K562 (cell line): ENCODE results near the gene TRIM24. TPM values are rescaled to one million over a fixed set of nuclear protein-coding genes. Genes with fewer than 3 reads are reported as not detected.

Source experiments
- BRD9 ChIP-seq: fragments of 450-650 bp; IDR thresholded peaks from 2 replicates; pipeline ENCODE4 v1.6.1; 2018; ENCODE audit warnings: low read depth; ENCODE audit not compliant: partially characterized antibody
- CCAR2 ChIP-seq: fragments of 200-400 bp; formaldehyde crosslinking; IDR thresholded peaks from 2 replicates; pipeline ENCODE4 v1.6.1; 2017; ENCODE audit warnings: mild to moderate bottlenecking, low read depth, low read length
- ELF1 ChIP-seq: fragments of 200-800 bp; sonication (Bioruptor generic); IDR thresholded peaks from 2 replicates; pipeline ENCODE4 v1.6.1; 2016; ENCODE audit warnings: missing genetic modification characterization, missing compliant biosample characterization
- HNRNPLL ChIP-seq: fragments of 200-400 bp; formaldehyde crosslinking; IDR thresholded peaks from 2 replicates; pipeline ENCODE4 v1.6.1; 2017; ENCODE audit warnings: low read length, low read depth, mild to moderate bottlenecking; ENCODE audit not compliant: poor library complexity, severe bottlenecking
- ID3 ChIP-seq, 2 experiments: fragments of 250-450 bp in 1 of 2; fragments of 450-650 bp in 1 of 2; sonication (Bioruptor Pico) in 1 of 2; IDR thresholded peaks; 2 replicates each; pipeline versions ENCODE4 v1.6.1 to v1.8.0; 2016 to 2021; ENCODE audit warnings: mild to moderate bottlenecking in 2 of 2, moderate library complexity in 2 of 2, missing compliant biosample characterization in 1 of 2, missing genetic modification characterization in 1 of 2
- JUN ChIP-seq, 2 experiments: sonication (generic) in 1 of 2; formaldehyde crosslinking in 1 of 2; IDR thresholded peaks; 2 replicates each; pipeline versions ENCODE4 v1.6.1 to v1.8.0; 2012 to 2022; ENCODE audit warnings: borderline replicate concordance in 2 of 2, mild to moderate bottlenecking in 2 of 2, improper control_type of control experiment in 1 of 2, low read depth in 1 of 2, low read length in 1 of 2, missing genetic modification reagents in 1 of 2
- KLF6 ChIP-seq: fragments of 250-450 bp; sonication (Bioruptor Pico); IDR thresholded peaks from 2 replicates; pipeline ENCODE4 v1.4.0; 2020; ENCODE audit warnings: mild to moderate bottlenecking, moderate library complexity, borderline replicate concordance
- PPARD ChIP-seq: fragments of 250-450 bp; sonication (Bioruptor Pico); IDR thresholded peaks from 2 replicates; pipeline ENCODE4 v1.8.0; 2022; ENCODE audit warnings: inconsistent platforms, mild to moderate bottlenecking, moderate library complexity
- SETDB1 ChIP-seq: IDR thresholded peaks from one replicate; pipeline ENCODE4 v1.6.1; 2012; ENCODE audit warnings: low read length, control low read depth, inconsistent platforms
- SRF ChIP-seq, 2 experiments: fragments of 250-450, 450-650 bp in 1 of 2; sonication (Bioruptor Pico) in 1 of 2; sonication (generic) in 1 of 2; formaldehyde crosslinking; IDR thresholded peaks; 2 replicates each; pipeline versions ENCODE4 v1.5.0 to v1.5.1; 2020 to 2022; ENCODE audit warnings: mild to moderate bottlenecking in 1 of 2, missing genetic modification reagents in 1 of 2
- TEAD4 ChIP-seq, 2 experiments: sonication (generic) in 1 of 2; formaldehyde crosslinking in 1 of 2; IDR thresholded peaks; 2 replicates each; pipeline versions ENCODE4 v1.6.1 to v1.8.0; 2012 to 2022; ENCODE audit warnings: borderline replicate concordance in 1 of 2, inconsistent platforms in 1 of 2, low read length in 1 of 2, mild to moderate bottlenecking in 1 of 2, missing genetic modification reagents in 1 of 2
- THRA ChIP-seq: fragments of 450-650 bp; IDR thresholded peaks from 2 replicates; pipeline ENCODE4 v1.6.1; 2017; ENCODE audit warnings: mild to moderate bottlenecking, moderate library complexity
- ZNF324 ChIP-seq: fragments of 250-450 bp; sonication (Bioruptor Pico); IDR thresholded peaks from 2 replicates; pipeline ENCODE4 v1.4.0; 2020; ENCODE audit warnings: mild to moderate bottlenecking
- polyA plus RNA-seq, 8 experiments: library from polyadenylated mRNA; depleted of rRNA in 4 of 8; stranded (reverse) in 5 of 8; unstranded in 3 of 8; fragments of >200 nt; fragmentation: Nextera tagmentation in 2 of 8; fragmentation: Illumina TruSeq in 1 of 8; extraction: Ambion mirVana in 2 of 8; extraction: Trizol in 1 of 8; gene quantifications; 2 replicates each; pipeline versions ENCODE4 v1.2.1 to v1.2.3, GENCODE V29; 2011 to 2014; ENCODE audit warnings: inconsistent platforms in 1 of 8, missing spikeins in 1 of 8
- total RNA-seq, 7 experiments: library from RNA; depleted of rRNA in 6 of 7; stranded (reverse); fragments of >200 nt in 6 of 7; fragmentation: Illumina TruSeq in 2 of 7; extraction: Trizol in 2 of 7; gene quantifications; 2 replicates each; pipeline versions ENCODE4 v1.2.1 to v1.2.3, GENCODE V29; 2011 to 2021; ENCODE audit warnings: low replicate concordance in 1 of 7
- TF ChIP-seq, protein P1 (sequence below): sonication (generic); formaldehyde crosslinking; IDR thresholded peaks from 2 replicates; pipeline ENCODE4 v1.8.1; 2023; ENCODE audit warnings: missing genetic modification reagents, mild to moderate bottlenecking, borderline replicate concordance
- TF ChIP-seq, protein P2 (sequence below): fragments of 450-650 bp; IDR thresholded peaks from 2 replicates; pipeline ENCODE4 v1.6.1; 2018; ENCODE audit warnings: mild to moderate bottlenecking, low read depth; ENCODE audit not compliant: partially characterized antibody
- TF ChIP-seq, protein P3 (sequence below): IDR thresholded peaks from 3 replicates; pipeline ENCODE4 v1.6.1; 2011; ENCODE audit warnings: borderline replicate concordance, mild to moderate bottlenecking; ENCODE audit not compliant: insufficient read length, insufficient read depth

TRIM24 gene
- total and polyA plus RNA-seq, 9 of the 15 experiments (the other 6 are each of a cell fraction or from before 2014, with no cell fraction given): 13.4 to 74.0 (median 41.7) TPM

DNA sequence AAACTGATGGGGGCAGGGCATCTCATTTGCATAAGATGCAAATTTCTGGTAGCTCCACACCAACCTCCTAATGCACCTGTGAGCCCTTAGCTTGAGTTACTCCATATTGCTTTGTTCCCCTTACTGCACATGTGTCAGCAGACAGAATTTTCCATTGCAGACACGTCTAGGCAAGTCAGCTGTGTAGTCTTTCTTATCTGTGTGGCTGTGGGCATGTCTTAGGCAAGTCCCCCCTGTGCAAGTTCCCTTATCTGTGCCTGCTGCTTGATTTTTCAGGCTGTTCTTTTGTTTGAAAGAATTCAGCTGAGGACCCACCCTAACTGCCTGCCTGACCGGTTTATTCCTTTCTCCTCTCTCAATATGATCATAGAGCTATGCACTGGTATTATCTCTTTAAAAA, 28.5 kb upstream of the TRIM24 start (continued):
- TF ChIP-seq, protein P1, sequence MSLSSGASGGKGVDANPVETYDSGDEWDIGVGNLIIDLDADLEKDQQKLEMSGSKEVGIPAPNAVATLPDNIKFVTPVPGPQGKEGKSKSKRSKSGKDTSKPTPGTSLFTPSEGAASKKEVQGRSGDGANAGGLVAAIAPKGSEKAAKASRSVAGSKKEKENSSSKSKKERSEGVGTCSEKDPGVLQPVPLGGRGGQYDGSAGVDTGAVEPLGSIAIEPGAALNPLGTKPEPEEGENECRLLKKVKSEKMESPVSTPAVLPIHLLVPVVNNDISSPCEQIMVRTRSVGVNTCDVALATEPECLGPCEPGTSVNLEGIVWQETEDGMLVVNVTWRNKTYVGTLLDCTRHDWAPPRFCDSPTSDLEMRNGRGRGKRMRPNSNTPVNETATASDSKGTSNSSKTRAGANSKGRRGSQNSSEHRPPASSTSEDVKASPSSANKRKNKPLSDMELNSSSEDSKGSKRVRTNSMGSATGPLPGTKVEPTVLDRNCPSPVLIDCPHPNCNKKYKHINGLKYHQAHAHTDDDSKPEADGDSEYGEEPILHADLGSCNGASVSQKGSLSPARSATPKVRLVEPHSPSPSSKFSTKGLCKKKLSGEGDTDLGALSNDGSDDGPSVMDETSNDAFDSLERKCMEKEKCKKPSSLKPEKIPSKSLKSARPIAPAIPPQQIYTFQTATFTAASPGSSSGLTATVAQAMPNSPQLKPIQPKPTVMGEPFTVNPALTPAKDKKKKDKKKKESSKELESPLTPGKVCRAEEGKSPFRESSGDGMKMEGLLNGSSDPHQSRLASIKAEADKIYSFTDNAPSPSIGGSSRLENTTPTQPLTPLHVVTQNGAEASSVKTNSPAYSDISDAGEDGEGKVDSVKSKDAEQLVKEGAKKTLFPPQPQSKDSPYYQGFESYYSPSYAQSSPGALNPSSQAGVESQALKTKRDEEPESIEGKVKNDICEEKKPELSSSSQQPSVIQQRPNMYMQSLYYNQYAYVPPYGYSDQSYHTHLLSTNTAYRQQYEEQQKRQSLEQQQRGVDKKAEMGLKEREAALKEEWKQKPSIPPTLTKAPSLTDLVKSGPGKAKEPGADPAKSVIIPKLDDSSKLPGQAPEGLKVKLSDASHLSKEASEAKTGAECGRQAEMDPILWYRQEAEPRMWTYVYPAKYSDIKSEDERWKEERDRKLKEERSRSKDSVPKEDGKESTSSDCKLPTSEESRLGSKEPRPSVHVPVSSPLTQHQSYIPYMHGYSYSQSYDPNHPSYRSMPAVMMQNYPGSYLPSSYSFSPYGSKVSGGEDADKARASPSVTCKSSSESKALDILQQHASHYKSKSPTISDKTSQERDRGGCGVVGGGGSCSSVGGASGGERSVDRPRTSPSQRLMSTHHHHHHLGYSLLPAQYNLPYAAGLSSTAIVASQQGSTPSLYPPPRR (CRISPR knock-in tag): no peak
- TF ChIP-seq BRD9: no peak
- TF ChIP-seq CCAR2: no peak
- TF ChIP-seq ZNF324 (CRISPR knock-in tag): 0 out of 2 replicates have a peak, but pooled peaks have one; percentile 35
- 0 out of 2 replicates have a peak, but pooled peaks have one; percentile 14 for TF ChIP-seq JUN (IDR thresholded peaks at IDR 0.05; ENCODE audit: borderline replicate concordance, low read depth, low read length)
- no peak for TF ChIP-seq JUN (CRISPR knock-in tag; IDR thresholded peaks at IDR 0.05; ENCODE audit: borderline replicate concordance)
- TF ChIP-seq PPARD (CRISPR knock-in tag): no peak
- no peak for TF ChIP-seq ELF1
- TF ChIP-seq SETDB1: no peak
- peak; percentile 33; the same call in 1 of the 2 replicates for TF ChIP-seq TEAD4 (IDR thresholded peaks at IDR 0.05; ENCODE audit: low read length)
- TF ChIP-seq TEAD4 (CRISPR knock-in tag; IDR thresholded peaks at IDR 0.05; ENCODE audit: borderline replicate concordance): no peak
- TF ChIP-seq HNRNPLL: no peak
- 0 out of 2 replicates have a peak, but pooled peaks have one; percentile 20 for TF ChIP-seq KLF6
- TF ChIP-seq, protein P2, sequence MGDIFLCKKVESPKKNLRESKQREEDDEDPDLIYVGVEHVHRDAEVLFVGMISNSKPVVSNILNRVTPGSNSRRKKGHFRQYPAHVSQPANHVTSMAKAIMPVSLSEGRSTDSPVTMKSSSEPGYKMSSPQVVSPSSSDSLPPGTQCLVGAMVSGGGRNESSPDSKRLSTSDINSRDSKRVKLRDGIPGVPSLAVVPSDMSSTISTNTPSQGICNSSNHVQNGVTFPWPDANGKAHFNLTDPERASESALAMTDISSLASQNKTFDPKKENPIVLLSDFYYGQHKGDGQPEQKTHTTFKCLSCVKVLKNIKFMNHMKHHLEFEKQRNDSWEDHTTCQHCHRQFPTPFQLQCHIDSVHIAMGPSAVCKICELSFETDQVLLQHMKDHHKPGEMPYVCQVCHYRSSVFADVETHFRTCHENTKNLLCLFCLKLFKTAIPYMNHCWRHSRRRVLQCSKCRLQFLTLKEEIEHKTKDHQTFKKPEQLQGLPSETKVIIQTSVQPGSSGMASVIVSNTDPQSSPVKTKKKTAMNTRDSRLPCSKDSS: peak; percentile 91
- TF ChIP-seq, protein P3, sequence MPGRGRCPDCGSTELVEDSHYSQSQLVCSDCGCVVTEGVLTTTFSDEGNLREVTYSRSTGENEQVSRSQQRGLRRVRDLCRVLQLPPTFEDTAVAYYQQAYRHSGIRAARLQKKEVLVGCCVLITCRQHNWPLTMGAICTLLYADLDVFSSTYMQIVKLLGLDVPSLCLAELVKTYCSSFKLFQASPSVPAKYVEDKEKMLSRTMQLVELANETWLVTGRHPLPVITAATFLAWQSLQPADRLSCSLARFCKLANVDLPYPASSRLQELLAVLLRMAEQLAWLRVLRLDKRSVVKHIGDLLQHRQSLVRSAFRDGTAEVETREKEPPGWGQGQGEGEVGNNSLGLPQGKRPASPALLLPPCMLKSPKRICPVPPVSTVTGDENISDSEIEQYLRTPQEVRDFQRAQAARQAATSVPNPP: no peak
- TF ChIP-seq ID3 (CRISPR knock-in tag; IDR thresholded peaks at IDR 0.05): 0 out of 2 replicates have a peak, but pooled peaks have one; percentile 12
- peak; percentile 82 for TF ChIP-seq ID3 (tag; IDR thresholded peaks at IDR 0.05)
- TF ChIP-seq THRA: no peak
- no peak for TF ChIP-seq SRF (CRISPR knock-in tag; IDR thresholded peaks at IDR 0.05)
